Dedifferentiated amniotic fluid mesenchymal stem cell (primary cell): ENCODE results near the gene PITHD1.
A peak's percentile ranks its signal among the peaks of the same experiment; 100 is the strongest.
"Not testable (repeated sequence)": the region's sequence is repeated elsewhere in the genome, so short reads cannot be mapped to it uniquely, and the experiment has no call there.

ENCODE experiments used
- DNase-seq: peaks from one replicate; pipeline ENCODE4 v3.0.0-alpha.2; 2016; ENCODE audit errors: extremely low spot score

PITHD1 gene

DNA sequence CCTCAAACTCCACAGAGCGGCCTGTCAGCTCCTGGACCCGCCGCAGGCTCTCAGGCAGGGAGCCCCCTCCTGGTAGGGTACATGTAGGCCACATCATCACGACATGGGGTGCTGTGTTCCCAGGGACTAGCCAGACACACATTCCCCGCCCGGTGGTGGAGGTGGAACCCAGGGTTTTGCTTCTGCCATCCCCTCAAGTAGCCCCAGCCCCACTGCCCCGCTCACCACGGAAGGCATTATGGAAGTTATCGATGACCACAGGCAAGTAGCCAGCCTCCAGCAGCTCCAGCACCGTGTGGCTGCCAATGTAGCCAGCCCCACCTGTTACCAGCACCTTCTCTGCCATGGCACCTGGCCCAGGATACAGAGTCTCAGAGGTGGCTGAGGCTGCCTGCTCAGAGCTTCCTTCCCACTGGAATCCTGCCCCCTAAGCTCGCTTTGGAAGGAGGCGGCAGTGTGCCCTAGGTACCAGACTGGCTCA is 20.5 kb downstream of the PITHD1 start:
- no peak for DNase-seq

DNA sequence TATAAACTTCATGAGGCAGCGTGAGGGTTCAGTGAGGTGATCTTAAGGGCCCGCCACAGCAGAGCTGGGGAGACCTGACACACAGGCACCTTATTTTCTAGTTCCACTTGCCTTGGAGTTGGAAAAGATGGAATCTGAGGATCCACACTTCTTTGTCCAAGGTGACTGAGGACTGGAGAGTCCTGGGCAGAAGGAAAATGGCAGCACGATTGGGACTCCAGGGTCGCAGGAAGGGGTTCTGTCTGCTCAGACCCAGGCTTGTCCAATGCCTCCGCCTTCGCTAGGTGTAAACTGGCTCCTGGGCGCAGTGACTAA is 21.0 kb downstream of the PITHD1 start:
- DNase-seq = no peak

GRCh38 chr1:23799570-23800399 is 21.6 kb downstream of the PITHD1 start:
- no peak for DNase-seq

- peak; percentile 88 for DNase-seq
These were observed 22.5 kb downstream of the PITHD1 start, which contains the start of gene GALE for GRCh38 chr1:23800400-23801337. GALE (minus strand) TSS chr1:23800754; CDS start chr1:23799007, 1,747 bp downstream.

- DNase-seq = no peak
These were observed 23.1 kb downstream of the PITHD1 start for GRCh38 chr1:23801338-23801748.

GRCh38 chr1:23801876-23802275 is 23.7 kb downstream of the PITHD1 start:
- DNase-seq = no peak

DNA sequence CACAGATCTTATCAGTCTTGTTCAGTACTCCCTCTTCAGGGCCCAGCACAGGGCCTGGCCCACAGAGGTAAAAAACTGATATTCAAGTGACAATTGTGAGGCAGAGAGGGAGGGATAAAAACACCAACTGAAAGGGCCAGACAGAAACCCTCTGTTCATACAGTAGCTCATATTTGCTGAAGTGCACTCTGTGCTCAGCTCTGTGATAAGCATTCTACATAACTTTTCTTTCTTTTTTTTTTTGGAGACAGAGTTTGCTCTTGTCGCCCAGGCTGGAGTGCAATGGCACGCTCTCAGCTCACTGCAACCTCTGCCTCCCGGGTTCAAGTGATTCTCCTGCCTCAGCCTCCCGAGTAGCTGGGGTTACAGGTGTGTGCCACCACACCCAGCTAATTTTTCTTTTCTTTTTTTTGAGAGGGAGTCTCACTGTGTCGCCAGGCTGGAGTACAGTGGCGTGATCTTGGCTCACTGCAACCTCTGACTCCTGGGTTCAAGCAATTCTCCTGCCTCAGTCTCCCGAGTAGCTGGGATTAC is 24.7 kb downstream of the PITHD1 start:
- DNase-seq = not testable (repeated sequence)

- no peak for DNase-seq
These were observed 25.5 kb downstream of the PITHD1 start for GRCh38 chr1:23803674-23804073.

- DNase-seq = no peak
These were observed 26.1 kb downstream of the PITHD1 start for GRCh38 chr1:23804183-23804835.

DNA sequence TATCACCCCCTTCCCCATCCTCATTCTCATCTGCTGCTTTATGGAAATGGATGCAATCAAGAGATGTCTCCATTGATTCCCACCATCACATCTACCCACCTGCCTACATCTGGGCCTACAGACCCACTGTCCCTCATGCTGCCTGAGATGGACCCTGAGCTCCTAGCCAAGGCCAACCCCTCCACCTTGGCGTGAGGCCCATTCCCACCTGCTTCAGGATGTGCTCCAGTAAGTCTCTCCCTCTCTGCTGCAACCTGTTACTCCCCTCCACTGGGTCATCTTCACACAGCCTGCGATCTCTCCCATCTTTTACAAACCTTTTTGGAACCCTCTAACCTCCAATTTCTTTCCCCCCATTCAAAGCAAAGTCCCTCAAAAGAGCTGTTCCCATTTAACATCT is 26.8 kb downstream of the PITHD1 start:
- no peak for DNase-seq

- no peak for DNase-seq
These were observed 28.1 kb downstream of the PITHD1 start for GRCh38 chr1:23806280-23806679.

GRCh38 chr1:23807453-23807852 is 29.2 kb downstream of the PITHD1 start:
- no peak for DNase-seq

GRCh38 chr1:23809751-23810171 is 31.5 kb downstream of the PITHD1 start:
- peak; percentile 20 for DNase-seq

DNA sequence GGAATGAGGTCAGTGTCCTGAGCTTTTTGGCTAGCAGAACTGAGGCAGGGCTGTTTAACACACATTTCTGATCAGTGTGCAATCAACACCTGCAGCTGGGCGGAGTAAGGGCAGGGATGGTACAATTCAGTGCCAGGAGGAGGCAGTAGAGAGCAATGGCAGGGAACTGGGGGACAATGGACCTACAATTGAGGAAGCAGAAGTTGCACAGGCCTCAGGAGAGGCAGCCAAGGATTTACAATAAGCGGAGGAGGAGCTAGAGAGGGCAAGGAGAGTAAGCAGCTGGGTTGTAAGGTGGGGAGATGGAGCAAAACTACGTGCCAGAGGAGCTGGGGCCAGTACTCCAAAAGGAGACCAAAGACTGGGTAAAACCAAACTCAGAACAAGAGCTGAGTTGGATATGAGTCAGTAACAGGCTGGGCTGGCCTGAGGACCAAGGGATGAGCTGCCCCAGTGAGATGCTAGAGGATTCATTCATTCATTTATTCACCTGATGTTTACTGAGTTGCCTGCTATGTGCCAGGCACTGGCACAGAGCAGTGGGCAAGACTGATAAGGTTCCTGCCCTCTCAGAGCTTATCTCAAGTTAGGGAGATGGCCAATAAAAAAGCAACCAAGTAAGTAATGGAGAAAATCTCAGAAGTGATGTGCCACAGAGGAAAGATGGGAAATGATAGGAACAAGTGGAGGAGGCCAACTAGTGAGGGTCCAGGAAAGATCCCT is 32.8 kb downstream of the PITHD1 start:
- DNase-seq = no peak

DNA sequence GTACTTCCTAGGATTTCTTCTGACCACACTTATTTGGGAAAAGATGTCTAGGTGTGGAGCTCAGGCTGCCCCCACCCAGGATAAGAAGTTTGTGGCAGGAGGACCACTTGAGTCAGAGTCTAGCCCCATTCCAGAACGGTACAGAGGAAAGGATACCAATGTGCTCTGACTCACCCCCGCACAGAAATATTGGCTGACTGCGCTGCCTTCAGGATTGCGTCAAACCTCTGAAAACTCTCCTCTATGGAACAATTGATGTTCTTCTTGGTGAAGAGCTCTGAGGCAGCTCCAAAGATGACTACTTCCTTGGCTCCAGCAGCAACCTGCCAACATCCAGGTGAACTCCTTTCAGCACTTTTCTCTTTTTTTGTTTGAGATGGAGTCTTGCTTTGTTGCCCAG is 35.8 kb downstream of the PITHD1 start:
- no peak for DNase-seq

- DNase-seq = no peak
These were observed 38.1 kb downstream of the PITHD1 start for GRCh38 chr1:23816361-23816760.

GRCh38 chr1:23816906-23817305 is 38.7 kb downstream of the PITHD1 start:
- DNase-seq = no peak

DNA sequence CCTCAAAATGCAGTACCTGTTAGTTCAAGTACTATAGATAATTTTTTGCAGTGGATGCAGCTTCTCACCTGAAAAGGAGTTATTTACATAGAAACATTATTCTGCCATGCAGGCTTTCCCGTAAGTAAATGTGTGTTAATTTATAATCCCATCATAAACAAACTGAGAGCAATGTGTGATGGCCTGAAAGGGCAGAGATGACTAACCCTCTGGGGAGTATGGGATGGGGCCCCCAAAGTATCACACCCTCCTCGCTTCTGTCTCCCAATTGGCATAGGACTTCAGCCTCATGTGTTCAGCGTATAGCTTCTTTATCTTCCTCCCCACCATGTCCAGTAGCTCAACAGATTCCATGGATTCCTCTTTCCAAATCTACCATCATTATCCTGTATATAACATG is 39.4 kb downstream of the PITHD1 start:
- DNase-seq = no peak

DNA sequence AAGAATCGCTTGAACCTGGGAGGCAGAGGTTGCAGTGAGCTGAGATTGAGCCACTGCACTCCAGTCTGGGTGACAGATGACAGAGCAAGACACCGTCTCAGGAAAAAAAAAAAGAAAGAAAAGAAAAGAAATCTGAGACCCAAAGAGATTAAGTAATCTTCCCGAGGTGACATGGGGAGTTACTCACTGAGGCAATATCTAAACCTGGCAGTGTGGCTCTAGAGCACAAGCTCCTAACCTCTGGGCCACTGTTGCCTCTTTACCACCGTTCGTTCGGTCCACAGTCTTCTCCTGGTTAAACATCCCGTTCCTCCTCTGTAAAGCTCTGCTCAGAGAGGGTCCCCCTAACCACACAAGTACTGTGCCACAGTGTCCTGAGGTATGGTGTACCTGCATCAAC is 45.5 kb downstream of the PITHD1 start:
- no peak for DNase-seq

GRCh38 chr1:23824711-23825075 is 46.5 kb downstream of the PITHD1 start:
- no peak for DNase-seq

- peak; percentile 88 for DNase-seq
These were observed 47.0 kb downstream of the PITHD1 start, which contains the start of gene HMGCL for GRCh38 chr1:23825076-23825761. HMGCL (minus strand) TSS chr1:23825429; CDS start chr1:23825415, 14 bp downstream.
